ENCODE measurements around the gene NT5C2.

GRCh38 chr10:103197174-103197573, 4.1 kb upstream of the NT5C2 start:
- TF ChIP-seq EZH2phosphoT487 (IDR thresholded peaks at IDR 0.05; ENCODE audit: borderline replicate concordance): no peak
- TF ChIP-seq CTCF (conservative IDR thresholded peaks at IDR 0.05; ENCODE audit: low read length): no peak

Measured in Loucy (cell line).